NCI-H510A treated with DMSO at 0.1 percent for 48 hours (cell line): ENCODE data around the gene KRTAP20-3.

Experiments
- DNase-seq: peaks from one replicate; lab custom pipeline; 2025; lab: John Stamatoyannopoulos, UW

KRTAP20-3 gene

GRCh38 chr21:30642564-30642963 lies at the start of gene KRTAP20-3:
KRTAP20-3 (plus strand) TSS chr21:30642864.
- no peak for DNase-seq

GRCh38 chr21:30598802-30599201 lies 43.9 kb upstream of the KRTAP20-3 start, which contains the start of gene KRTAP6-2:
KRTAP6-2 (minus strand) TSS chr21:30598902; CDS start chr21:30598874, 28 bp downstream.
- DNase-seq = no peak

- no peak for DNase-seq
These were observed 41.9 kb upstream of the KRTAP20-3 start, which contains the start of gene KRTAP22-1 for GRCh38 chr21:30600787-30601186. KRTAP22-1 (plus strand) TSS chr21:30601087.

- DNase-seq = no peak
These were observed 36.7 kb upstream of the KRTAP20-3 start for GRCh38 chr21:30605968-30606367.

- DNase-seq = no peak
These were observed 30.5 kb upstream of the KRTAP20-3 start for GRCh38 chr21:30612132-30612531.

GRCh38 chr21:30613836-30614235 lies 28.8 kb upstream of the KRTAP20-3 start, which contains the start of gene KRTAP6-1:
KRTAP6-1 (minus strand) TSS chr21:30613930; CDS start chr21:30613904, 26 bp downstream.
- DNase-seq = no peak

GRCh38 chr21:30615199-30615598 lies 27.5 kb upstream of the KRTAP20-3 start:
- DNase-seq = no peak

- no peak for DNase-seq
These were observed 26.5 kb upstream of the KRTAP20-3 start, which contains the start of gene KRTAP20-1 for GRCh38 chr21:30616125-30616524. KRTAP20-1 (plus strand) TSS chr21:30616425; CDS start chr21:30616455, 30 bp downstream.

- DNase-seq = no peak
These were observed 22.6 kb upstream of the KRTAP20-3 start for GRCh38 chr21:30620080-30620479.

GRCh38 chr21:30620522-30620921 lies 22.1 kb upstream of the KRTAP20-3 start, which contains the start of gene KRTAP20-4:
KRTAP20-4 (plus strand) TSS chr21:30620627.
- no peak for DNase-seq

GRCh38 chr21:30623362-30623761 lies 19.3 kb upstream of the KRTAP20-3 start:
- DNase-seq = no peak

- DNase-seq = no peak
These were observed 17.1 kb upstream of the KRTAP20-3 start for GRCh38 chr21:30625449-30626165.

GRCh38 chr21:30628109-30628508 lies 14.6 kb upstream of the KRTAP20-3 start:
- no peak for DNase-seq

- DNase-seq = no peak
These were observed 13.5 kb upstream of the KRTAP20-3 start for GRCh38 chr21:30629200-30629599.

- DNase-seq = no peak
These were observed 7.8 kb upstream of the KRTAP20-3 start, which contains the start of gene KRTAP20-2 for GRCh38 chr21:30634906-30635305. KRTAP20-2 (plus strand) TSS chr21:30635206; CDS start chr21:30635264, 58 bp downstream.

GRCh38 chr21:30638686-30639085 lies 4.0 kb upstream of the KRTAP20-3 start:
- no peak for DNase-seq

GRCh38 chr21:30646904-30647414 lies 4.3 kb downstream of the KRTAP20-3 start:
- DNase-seq = no peak

GRCh38 chr21:30652891-30653290 lies 10.2 kb downstream of the KRTAP20-3 start:
- DNase-seq = no peak

- DNase-seq = no peak
These were observed 26.1 kb downstream of the KRTAP20-3 start for GRCh38 chr21:30668776-30669175.

GRCh38 chr21:30672985-30673650 lies 30.5 kb downstream of the KRTAP20-3 start:
- DNase-seq = no peak

- DNase-seq = no peak
These were observed 31.6 kb downstream of the KRTAP20-3 start for GRCh38 chr21:30674312-30674711.

GRCh38 chr21:30676737-30677136 lies 34.1 kb downstream of the KRTAP20-3 start:
- no peak for DNase-seq

- DNase-seq = no peak
These were observed 37.9 kb downstream of the KRTAP20-3 start for GRCh38 chr21:30680586-30680985.
